Retinal pigment epithelial cell (primary cell): Measurements from ENCODE around the gene RMI2.

ENCODE experiments used
- DNase-seq: peaks from one replicate; pipeline ENCODE4 v3.0.0-alpha.2; 2010; ENCODE audit warnings: low read depth
- H3K4me3 ChIP-seq: 2 replicates; pipeline ENCODE4 v1.5.1; 2011; ENCODE audit warnings: mild to moderate bottlenecking, low read length, control low read depth, moderate library complexity
- TF ChIP-seq, protein P1 (sequence below): conservative IDR thresholded peaks from 2 replicates; pipeline ENCODE4 v1.5.1; 2011; ENCODE audit warnings: low read depth, low read length, control low read depth, inconsistent platforms

The RMI2 gene

DNA sequence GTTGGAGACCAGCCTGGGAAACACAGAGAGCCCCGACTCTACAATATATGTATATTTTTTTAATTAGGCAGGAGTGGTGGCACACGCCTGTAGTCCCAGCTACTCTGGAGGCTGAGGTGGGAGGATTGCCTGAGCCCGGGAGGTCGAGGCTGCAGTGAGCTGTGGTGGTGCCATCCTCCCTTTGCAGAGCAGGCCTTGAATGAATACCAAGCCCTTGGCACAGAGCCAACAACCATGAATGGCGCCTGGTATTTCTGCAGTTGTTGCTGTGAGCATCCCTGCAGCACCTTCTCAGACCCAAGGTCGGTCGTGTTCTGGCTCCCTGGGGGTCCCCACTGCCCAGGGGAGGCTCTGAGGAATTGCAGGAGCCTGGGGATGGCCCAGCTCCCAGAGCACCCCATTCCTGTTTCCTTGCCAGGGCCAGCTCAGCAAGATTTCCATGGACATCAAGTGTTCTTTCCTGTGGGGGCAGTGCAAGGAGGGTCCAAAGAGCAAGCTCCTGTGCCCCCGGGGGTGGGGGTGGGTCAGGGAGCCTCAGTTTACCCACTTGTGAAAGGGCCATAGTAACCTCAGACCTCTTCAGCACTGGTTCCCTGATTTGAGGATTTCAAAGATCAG, 25.6 kb upstream of the RMI2 start:
- H3K4me3 ChIP-seq = no peak overlapping the region
- no peak for DNase-seq
- TF ChIP-seq, protein P1, sequence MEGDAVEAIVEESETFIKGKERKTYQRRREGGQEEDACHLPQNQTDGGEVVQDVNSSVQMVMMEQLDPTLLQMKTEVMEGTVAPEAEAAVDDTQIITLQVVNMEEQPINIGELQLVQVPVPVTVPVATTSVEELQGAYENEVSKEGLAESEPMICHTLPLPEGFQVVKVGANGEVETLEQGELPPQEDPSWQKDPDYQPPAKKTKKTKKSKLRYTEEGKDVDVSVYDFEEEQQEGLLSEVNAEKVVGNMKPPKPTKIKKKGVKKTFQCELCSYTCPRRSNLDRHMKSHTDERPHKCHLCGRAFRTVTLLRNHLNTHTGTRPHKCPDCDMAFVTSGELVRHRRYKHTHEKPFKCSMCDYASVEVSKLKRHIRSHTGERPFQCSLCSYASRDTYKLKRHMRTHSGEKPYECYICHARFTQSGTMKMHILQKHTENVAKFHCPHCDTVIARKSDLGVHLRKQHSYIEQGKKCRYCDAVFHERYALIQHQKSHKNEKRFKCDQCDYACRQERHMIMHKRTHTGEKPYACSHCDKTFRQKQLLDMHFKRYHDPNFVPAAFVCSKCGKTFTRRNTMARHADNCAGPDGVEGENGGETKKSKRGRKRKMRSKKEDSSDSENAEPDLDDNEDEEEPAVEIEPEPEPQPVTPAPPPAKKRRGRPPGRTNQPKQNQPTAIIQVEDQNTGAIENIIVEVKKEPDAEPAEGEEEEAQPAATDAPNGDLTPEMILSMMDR = no peak

DNA sequence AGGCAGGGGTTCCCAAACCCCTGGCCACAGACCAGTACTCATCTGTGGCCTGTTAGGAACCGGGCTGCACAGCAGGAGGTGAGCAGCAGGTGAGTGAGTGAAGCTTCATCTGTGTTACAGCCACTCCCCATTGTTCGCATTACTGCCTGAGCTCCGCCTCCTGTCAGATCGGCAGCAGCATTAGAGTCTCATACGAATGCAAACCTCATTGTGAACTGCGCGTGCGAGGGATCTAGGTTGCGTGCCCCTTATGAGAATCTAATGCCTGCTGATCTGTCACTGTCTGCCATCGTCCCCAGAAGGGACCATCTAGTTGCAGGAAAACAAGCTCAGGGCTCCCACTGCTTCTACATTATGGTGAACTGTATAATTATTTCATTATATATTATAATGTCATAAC, 25.1 kb upstream of the RMI2 start:
- no peak overlapping the region for H3K4me3 ChIP-seq
- DNase-seq = no peak
- TF ChIP-seq, protein P1 = no peak

DNA sequence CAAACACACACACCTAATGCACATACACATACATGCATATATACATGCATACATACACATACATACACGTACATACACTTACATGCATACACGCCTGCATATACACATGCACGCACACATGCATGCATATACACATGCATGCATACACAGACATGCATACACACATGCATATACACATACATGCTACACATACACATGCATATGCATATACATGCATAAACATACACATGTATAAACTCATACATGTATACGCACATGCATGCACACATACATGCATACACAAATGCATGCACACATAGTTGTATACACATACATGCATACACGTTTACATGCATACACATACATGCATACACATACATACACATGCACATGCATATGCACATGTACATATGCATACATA, 23.6 kb upstream of the RMI2 start:
- no peak for DNase-seq
- TF ChIP-seq, protein P1 = no peak
- H3K4me3 ChIP-seq = no peak overlapping the region

DNA sequence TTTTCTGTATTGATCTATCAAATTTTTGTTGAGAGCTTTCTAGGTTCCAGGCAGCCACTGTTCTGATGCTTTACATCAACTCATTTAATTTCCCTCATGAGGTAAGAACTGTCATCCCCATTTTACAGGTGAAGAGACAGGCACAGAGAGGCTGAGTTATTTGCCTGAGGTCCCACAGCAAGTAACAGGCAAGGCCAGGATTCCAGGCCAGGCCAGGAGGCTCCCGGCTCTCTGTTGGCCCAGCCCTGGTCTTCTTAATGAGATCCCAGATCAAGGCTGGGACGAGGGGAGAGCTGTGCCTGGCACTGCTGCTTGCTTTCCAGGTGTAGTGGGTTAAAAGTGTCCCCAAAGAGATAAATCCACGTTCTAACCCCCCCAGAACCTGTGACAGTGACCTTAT, 22.4 kb upstream of the RMI2 start:
- TF ChIP-seq, protein P1 = no peak
- H3K4me3 ChIP-seq = no peak overlapping the region
- no peak for DNase-seq

DNA sequence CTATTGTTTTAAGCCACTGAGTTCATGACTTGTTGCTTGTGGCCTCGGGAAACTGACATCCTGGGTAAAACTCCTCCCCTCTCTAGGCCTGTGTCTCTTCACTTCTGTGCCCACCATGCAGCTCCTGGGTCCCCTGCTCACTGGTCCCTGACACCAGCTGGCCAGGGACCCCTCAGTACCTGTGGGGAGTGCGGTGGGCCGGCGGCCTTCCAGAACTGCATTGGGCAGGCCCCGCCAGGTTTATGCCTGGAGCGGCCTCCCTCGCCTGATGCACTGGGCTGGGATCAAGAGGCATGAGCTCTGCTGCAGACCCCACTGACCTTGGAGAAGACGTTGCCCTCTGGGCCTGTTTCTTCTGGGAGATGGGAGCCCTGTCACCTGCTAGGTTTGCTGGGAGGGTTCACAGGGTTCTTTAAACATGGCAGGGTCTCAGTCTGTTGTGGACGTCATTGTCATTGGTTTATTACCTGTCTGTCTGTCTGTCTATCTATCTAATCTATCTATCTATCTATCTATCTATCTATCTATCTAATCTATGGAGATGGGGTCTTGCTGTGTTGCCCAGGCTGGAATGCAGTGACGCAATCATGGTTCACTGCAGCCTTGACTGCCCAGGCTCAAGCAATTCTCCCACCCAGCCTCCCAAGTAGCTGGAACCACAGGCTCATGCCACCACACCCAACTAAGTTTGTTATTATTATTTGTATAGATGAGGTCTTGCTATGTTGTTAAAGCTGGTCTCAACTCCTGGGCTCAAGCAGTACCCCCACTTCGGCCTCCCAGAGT, 21.5 kb upstream of the RMI2 start:
- no peak for DNase-seq
- TF ChIP-seq, protein P1 = no peak
- H3K4me3 ChIP-seq = no peak overlapping the region

DNA sequence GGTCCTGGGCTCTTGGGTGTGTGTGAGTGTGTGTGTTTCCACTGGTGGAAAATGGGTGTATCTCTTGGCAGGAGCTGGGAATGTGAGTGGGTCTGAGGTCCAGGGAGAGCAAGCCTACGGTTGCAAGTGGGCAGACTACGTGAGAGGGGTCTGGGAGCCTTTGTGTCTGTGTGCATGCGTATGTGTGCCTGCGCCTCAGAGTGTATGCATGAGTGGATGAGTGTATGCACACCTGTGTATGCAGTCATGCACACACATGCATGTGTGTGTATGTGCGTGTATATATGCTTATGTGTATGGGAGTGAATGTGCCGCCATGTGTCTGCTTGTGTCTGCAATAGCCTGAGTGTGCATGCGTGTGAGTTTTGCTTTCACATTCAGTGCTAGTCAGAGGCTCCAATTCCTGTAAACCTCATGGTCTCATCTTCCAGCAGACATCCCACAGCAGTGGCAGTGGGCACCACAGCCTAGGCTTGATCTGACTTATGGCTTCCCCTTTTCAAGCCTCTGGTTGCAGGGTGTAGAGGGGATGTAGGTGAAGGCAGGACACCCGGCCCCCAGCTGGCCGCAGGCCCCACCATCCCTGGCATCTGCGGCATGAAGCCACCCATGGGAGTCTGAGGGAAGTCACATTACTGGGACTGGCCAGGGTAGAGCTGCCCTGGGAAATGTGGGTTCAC, 19.7 kb upstream of the RMI2 start:
- no peak overlapping the region for H3K4me3 ChIP-seq
- TF ChIP-seq, protein P1 = no peak
- no peak for DNase-seq
